MM.1S (cell line): ENCODE measurements around the gene DYNLT2.

ENCODE experiments used
- DNase-seq: peaks from one replicate; pipeline ENCODE4 v3.0.0-alpha.2; 2015
- H2AFZ ChIP-seq: fragments of 300-600 bp; sonication (generic); 2 replicates; pipeline ENCODE4 v1.6.0; 2016; ENCODE audit warnings: antibody characterized with exemption, low read length
- H3F3A ChIP-seq: fragments of 300-600 bp; sonication (generic); 2 replicates; pipeline ENCODE4 v1.6.1; 2016; ENCODE audit warnings: mild to moderate bottlenecking, antibody characterized with exemption, low read length, moderate library complexity, mixed read lengths; ENCODE audit not compliant: insufficient read depth
- H3K27ac ChIP-seq: fragments of 300-600 bp; sonication (generic); 2 replicates; pipeline ENCODE4 v1.5.1; 2016; ENCODE audit warnings: mild to moderate bottlenecking, low read length
- H3K27me3 ChIP-seq: fragments of 300-600 bp; sonication (generic); replicated peaks from 2 replicates; pipeline ENCODE4 v1.6.0; 2016; ENCODE audit warnings: low read length; ENCODE audit not compliant: insufficient read depth
- H3K36me3 ChIP-seq: fragments of 300-600 bp; sonication (generic); replicated peaks from 2 replicates; pipeline ENCODE4 v1.6.1; 2016; ENCODE audit warnings: mild to moderate bottlenecking, low read length, mixed read lengths; ENCODE audit not compliant: insufficient read depth
- H3K4me1 ChIP-seq: fragments of 300-600 bp; sonication (generic); 2 replicates; pipeline ENCODE4 v1.6.1; 2016; ENCODE audit warnings: low read length, mixed read lengths
- H3K4me2 ChIP-seq: fragments of 300-600 bp; sonication (generic); 2 replicates; pipeline ENCODE4 v1.6.0; 2016; ENCODE audit warnings: low read depth, low read length
- H3K4me3 ChIP-seq: fragments of 300-600 bp; sonication (generic); 2 replicates; pipeline ENCODE4 v1.5.1; 2016; ENCODE audit warnings: low read length, mixed read lengths
- H3K79me2 ChIP-seq: fragments of 300-600 bp; sonication (generic); 2 replicates; pipeline ENCODE4 v1.6.1; 2016; ENCODE audit warnings: mixed run types, low read length, mixed read lengths
- H3K9ac ChIP-seq: fragments of 300-600 bp; sonication (generic); 2 replicates; pipeline ENCODE4 v1.6.1; 2016; ENCODE audit warnings: low read length, mixed read lengths
- H3K9me2 ChIP-seq: fragments of 300-600 bp; sonication (generic); replicated peaks from 2 replicates; pipeline ENCODE4 v1.6.1; 2016; ENCODE audit warnings: mild to moderate bottlenecking, low read length, mixed read lengths; ENCODE audit not compliant: insufficient read depth
- H3K9me3 ChIP-seq: fragments of 300-600 bp; sonication (generic); replicated peaks from 2 replicates; pipeline ENCODE4 v1.6.1; 2016; ENCODE audit warnings: mild to moderate bottlenecking, low read length, mixed read lengths; ENCODE audit not compliant: insufficient read depth
- H4K20me1 ChIP-seq: fragments of 300-600 bp; sonication (generic); 2 replicates; pipeline ENCODE4 v1.6.1; 2016; ENCODE audit warnings: mild to moderate bottlenecking, low read length, moderate library complexity, mixed read lengths; ENCODE audit not compliant: insufficient read depth
- EZH2 ChIP-seq: fragments of 300-600 bp; sonication (generic); optimal IDR thresholded peaks from 2 replicates; pipeline ENCODE3; 2017; ENCODE audit warnings: low read depth, mild to moderate bottlenecking, antibody characterized with exemption, low read length, mixed read lengths
- EZH2phosphoT487 ChIP-seq: fragments of 300-600 bp; sonication (generic); IDR thresholded peaks from 2 replicates; pipeline ENCODE4 v1.6.1; 2018; ENCODE audit warnings: antibody characterized with exemption, low read length
- TF ChIP-seq, protein P1 (sequence below): fragments of 300-600 bp; sonication (generic); IDR thresholded peaks from 2 replicates; pipeline ENCODE4 v1.5.1; 2016; ENCODE audit warnings: antibody characterized with exemption, low read length, mixed read lengths

The DYNLT2 gene

DNA sequence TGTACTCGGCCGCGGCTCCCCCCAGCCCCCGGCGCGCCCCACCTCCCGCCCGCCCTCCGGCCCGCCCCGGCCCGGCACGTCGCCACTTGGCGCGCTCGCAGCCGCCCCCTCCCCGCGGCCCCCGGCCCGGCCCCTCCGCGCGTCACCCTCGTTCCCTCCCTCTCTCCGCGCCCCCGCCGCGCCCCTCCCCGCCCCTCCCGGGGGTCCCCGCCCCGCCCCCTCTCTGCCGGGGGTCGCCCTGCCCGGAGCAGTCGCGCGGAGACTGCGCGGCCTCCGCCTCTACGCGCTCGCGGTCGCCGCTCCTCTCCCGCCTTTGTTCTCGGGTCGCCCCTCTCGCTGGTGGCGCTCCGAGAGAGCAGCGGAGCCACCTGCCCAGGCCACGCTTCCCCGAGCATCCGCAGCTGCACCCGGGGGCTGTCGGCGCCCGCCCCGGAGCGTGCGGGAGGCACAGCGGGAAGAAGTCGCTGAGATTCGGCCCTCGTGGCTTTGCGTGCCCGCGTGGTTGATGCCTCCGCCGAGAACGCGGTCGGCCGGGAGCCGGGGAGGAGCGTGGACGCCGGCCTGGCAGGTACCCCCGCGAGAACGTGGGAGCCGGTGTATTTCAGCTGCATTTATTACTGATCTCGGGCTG is 26.8 kb downstream of the DYNLT2 start, which contains the start of gene PHF10:
Gene PHF10, minus strand, starts transcription at position 7 of the 631 bp plus-strand sequence. CDS start 569 bp downstream, outside the sequence.
- H3K79me2 ChIP-seq = peaks cover 33% of the 10 kb centered on the region
- H3K9ac ChIP-seq = peak within 1 kb of the TSS; percentile 66
- H4K20me1 ChIP-seq = no peaks in the 10 kb centered on the region
- peak; percentile 33 for DNase-seq
- H3F3A ChIP-seq = 0 out of 2 replicates have a peak, but pooled peaks cover 6% of the 10 kb centered on the region
- no peaks in the 10 kb centered on the region for H3K9me3 ChIP-seq
- H2AFZ ChIP-seq = peak within 1 kb of the TSS; percentile 67
- H3K4me3 ChIP-seq = peak within 1 kb of the TSS; percentile 72
- H3K9me2 ChIP-seq = no peaks in the 10 kb centered on the region
- H3K4me1 ChIP-seq = no peaks in the 10 kb centered on the region
- H3K36me3 ChIP-seq = no peaks in the 10 kb centered on the region
- TF ChIP-seq EZH2 = no peak
- TF ChIP-seq, protein P1, sequence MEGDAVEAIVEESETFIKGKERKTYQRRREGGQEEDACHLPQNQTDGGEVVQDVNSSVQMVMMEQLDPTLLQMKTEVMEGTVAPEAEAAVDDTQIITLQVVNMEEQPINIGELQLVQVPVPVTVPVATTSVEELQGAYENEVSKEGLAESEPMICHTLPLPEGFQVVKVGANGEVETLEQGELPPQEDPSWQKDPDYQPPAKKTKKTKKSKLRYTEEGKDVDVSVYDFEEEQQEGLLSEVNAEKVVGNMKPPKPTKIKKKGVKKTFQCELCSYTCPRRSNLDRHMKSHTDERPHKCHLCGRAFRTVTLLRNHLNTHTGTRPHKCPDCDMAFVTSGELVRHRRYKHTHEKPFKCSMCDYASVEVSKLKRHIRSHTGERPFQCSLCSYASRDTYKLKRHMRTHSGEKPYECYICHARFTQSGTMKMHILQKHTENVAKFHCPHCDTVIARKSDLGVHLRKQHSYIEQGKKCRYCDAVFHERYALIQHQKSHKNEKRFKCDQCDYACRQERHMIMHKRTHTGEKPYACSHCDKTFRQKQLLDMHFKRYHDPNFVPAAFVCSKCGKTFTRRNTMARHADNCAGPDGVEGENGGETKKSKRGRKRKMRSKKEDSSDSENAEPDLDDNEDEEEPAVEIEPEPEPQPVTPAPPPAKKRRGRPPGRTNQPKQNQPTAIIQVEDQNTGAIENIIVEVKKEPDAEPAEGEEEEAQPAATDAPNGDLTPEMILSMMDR = no peak
- no peak for TF ChIP-seq EZH2phosphoT487
- H3K27ac ChIP-seq = peak within 1 kb of the TSS; percentile 61; the same call in 1 of the 2 replicates
- peak within 1 kb of the TSS; percentile 78; the same call in 1 of the 2 replicates for H3K4me2 ChIP-seq
- no peaks in the 10 kb centered on the region for H3K27me3 ChIP-seq

DNA sequence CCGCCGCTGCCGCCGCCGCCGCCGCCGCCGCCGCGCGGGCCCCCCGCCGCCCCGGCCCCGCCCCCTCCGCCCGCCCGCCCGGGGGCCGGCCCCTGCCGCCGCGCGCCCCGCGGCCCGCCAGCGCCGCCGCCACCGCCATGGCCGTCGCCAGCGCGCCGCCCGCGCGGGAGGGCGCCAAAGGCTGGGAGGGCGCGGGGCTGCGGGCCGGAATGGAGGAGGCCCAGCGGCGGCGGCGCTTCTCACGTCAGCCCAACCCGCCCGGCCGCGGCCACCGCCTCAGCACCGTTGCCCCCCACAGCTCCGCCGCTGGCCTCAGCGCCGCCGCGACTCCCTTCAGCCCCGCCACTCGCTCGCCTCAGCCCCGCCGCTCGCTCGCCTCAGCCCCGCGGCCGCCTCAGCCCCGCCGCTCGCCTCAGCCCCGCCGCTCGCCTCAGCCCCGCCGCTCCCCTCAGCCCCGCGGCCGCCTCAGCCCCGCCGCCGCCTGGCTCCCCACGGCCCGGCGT is 27.3 kb downstream of the DYNLT2 start:
- H3K27ac ChIP-seq = no peak overlapping the region
- H3K27me3 ChIP-seq = no peaks in the 10 kb centered on the region
- no peak overlapping the region for H3K4me3 ChIP-seq
- peaks cover 39% of the 10 kb centered on the region for H3K79me2 ChIP-seq
- no peaks in the 10 kb centered on the region for H3K9me2 ChIP-seq
- 0 out of 2 replicates have a peak, but pooled peaks cover 6% of the 10 kb centered on the region for H3F3A ChIP-seq
- H3K4me2 ChIP-seq = no peak overlapping the region
- no peak overlapping the region for H2AFZ ChIP-seq
- H3K4me1 ChIP-seq = no peaks in the 10 kb centered on the region
- no peaks in the 10 kb centered on the region for H3K9me3 ChIP-seq
- H3K9ac ChIP-seq = no peak overlapping the region
- H4K20me1 ChIP-seq = no peaks in the 10 kb centered on the region
- H3K36me3 ChIP-seq = no peaks in the 10 kb centered on the region
- DNase-seq = no peak
- TF ChIP-seq EZH2 (no peak), EZH2phosphoT487 (no peak)
- TF ChIP-seq, protein P1 = no peak

DNA sequence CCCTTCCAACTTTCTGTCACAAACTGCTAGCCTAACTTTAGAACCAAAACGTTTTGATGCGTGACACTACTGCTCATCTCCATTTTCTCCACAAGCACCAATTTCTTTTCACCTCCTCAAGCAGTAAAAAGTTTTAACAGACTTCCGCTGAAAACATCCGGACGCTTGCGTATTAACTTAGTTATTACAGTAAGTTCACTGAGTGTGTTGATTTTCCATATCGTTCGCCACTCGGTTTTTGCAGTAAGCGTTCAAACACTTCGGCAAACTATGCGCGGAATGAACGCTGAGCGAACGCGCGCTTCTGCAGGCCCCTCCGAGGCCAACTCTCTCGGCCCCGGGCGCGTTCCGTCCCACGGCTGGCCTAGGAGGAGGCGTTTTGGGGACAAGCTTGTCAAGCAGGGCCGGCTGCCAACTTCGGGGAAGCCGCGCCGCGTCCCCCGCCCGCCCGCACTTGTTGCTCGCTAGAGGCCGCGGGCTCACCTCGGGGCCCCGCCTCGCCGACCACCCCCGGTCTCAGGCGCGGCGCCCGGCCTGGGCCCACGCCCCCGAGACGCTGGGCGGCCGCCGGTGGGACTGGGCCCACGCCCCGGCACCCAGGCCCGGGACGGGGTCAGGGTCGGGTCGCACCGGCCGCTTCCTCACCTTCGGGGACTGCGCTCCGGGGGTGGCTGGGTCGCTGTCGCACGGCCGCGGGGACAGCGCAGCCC is 28.0 kb downstream of the DYNLT2 start:
- TF ChIP-seq, protein P1 = no peak
- TF ChIP-seq EZH2 (no peak), EZH2phosphoT487 (no peak)
- H3K4me1 ChIP-seq = no peaks in the 10 kb centered on the region
- H4K20me1 ChIP-seq = no peaks in the 10 kb centered on the region
- no peaks in the 10 kb centered on the region for H3K9me2 ChIP-seq
- peak overlapping the region; percentile 45 for H2AFZ ChIP-seq
- peak overlapping the region; percentile 61; the same call in 1 of the 2 replicates for H3K27ac ChIP-seq
- no peaks in the 10 kb centered on the region for H3K9me3 ChIP-seq
- H3K4me2 ChIP-seq = peak overlapping the region; percentile 73
- H3K9ac ChIP-seq = peak overlapping the region; percentile 66
- 0 out of 2 replicates have a peak, but pooled peaks cover 6% of the 10 kb centered on the region for H3F3A ChIP-seq
- no peaks in the 10 kb centered on the region for H3K27me3 ChIP-seq
- peak overlapping the region; percentile 72 for H3K4me3 ChIP-seq
- no peaks in the 10 kb centered on the region for H3K36me3 ChIP-seq
- peak; percentile 45 for DNase-seq
- peaks cover 41% of the 10 kb centered on the region for H3K79me2 ChIP-seq
